Left ventricle myocardium inferior (tissue), 1 donor: ENCODE measurements around the gene CDH11. TPM values are rescaled to one million over a fixed set of nuclear protein-coding genes. Genes with fewer than 3 reads are reported as not detected.

Source experiments
- DNase-seq: peaks from one replicate; pipeline ENCODE4 v3.0.0-alpha.2; 2020
- H3K27ac ChIP-seq: fragments of 200-600 bp; replicated peaks from 2 replicates; pipeline ENCODE4 v1.8.0; 2021
- H3K27me3 ChIP-seq: fragments of 200-600 bp; 2 replicates; pipeline ENCODE4 v1.8.0; 2021; ENCODE audit warnings: low read depth
- H3K36me3 ChIP-seq: fragments of 200-600 bp; 2 replicates; pipeline ENCODE4 v1.8.0; 2021
- H3K4me1 ChIP-seq: fragments of 200-600 bp; 2 replicates; pipeline ENCODE4 v1.8.0; 2021
- H3K4me3 ChIP-seq: fragments of 200-600 bp; 2 replicates; pipeline ENCODE4 v1.8.0; 2021; ENCODE audit warnings: mild to moderate bottlenecking, moderate library complexity
- H3K9me3 ChIP-seq: fragments of 200-600 bp; replicated peaks from 2 replicates; pipeline ENCODE4 v1.8.0; 2021
- CTCF ChIP-seq: fragments of 200-600 bp; IDR thresholded peaks from 2 replicates; pipeline ENCODE4 v1.8.0; 2021; ENCODE audit warnings: antibody characterized with exemption, mild to moderate bottlenecking, borderline replicate concordance
- intact Hi-C: fragments of 100-400 bp; cut with micrococcal nuclease; formaldehyde crosslinking; loops from one replicate; pipeline ENCODE4 v1.11.0; 2022
- total RNA-seq: library from RNA; stranded (reverse); fragmentation: NEBNext Ultra II Directional; extraction: Animal tissue kit (Norgen Biotek cat#: 25700); gene quantifications from one replicate; pipeline ENCODE4 v1.2.1, GENCODE V29; 2021
- donor health status: DM: no; HTN: yes; CAD: no; lungs with severe emphysema.

The CDH11 gene
- total RNA-seq, 1 donor from 2014 or later: 20.9 TPM

- no peaks in the 10 kb centered on the region for H3K4me1 ChIP-seq
- H3K27me3 ChIP-seq: no peaks in the 10 kb centered on the region
- DNase-seq: no peak
- H3K36me3 ChIP-seq: no peaks in the 10 kb centered on the region
- TF ChIP-seq CTCF: no peak
- intact Hi-C loops: no loop called here
- H3K9me3 ChIP-seq: no peaks in the 10 kb centered on the region
- no peak overlapping the region for H3K4me3 ChIP-seq
- no peak overlapping the region for H3K27ac ChIP-seq
These were observed 157.7 kb downstream of the CDH11 start for GRCh38 chr16:64964126-64964540.

GRCh38 chr16:64962786-64963185 is 159.1 kb downstream of the CDH11 start:
- H3K9me3 ChIP-seq: no peaks in the 10 kb centered on the region
- no peak for TF ChIP-seq CTCF
- no peaks in the 10 kb centered on the region for H3K27me3 ChIP-seq
- no peak overlapping the region for H3K27ac ChIP-seq
- H3K4me1 ChIP-seq: no peaks in the 10 kb centered on the region
- H3K4me3 ChIP-seq: no peak overlapping the region
- no peaks in the 10 kb centered on the region for H3K36me3 ChIP-seq
- no peak for DNase-seq
- intact Hi-C loops: no loop called here

GRCh38 chr16:64957246-64957645 is 164.6 kb downstream of the CDH11 start:
- DNase-seq: no peak
- Histone ChIP-seq H3K9me3 (no peaks in the 10 kb centered on the region), H3K27ac (no peak overlapping the region), H3K4me3 (no peak overlapping the region), H3K4me1 (no peaks in the 10 kb centered on the region), H3K27me3 (no peaks in the 10 kb centered on the region), H3K36me3 (no peaks in the 10 kb centered on the region)
- intact Hi-C loops: no loop called here
- no peak for TF ChIP-seq CTCF

- H3K27me3 ChIP-seq: no peaks in the 10 kb centered on the region
- intact Hi-C loops: no loop called here
- no peaks in the 10 kb centered on the region for H3K4me1 ChIP-seq
- peak overlapping the region; percentile 14 for H3K27ac ChIP-seq
- TF ChIP-seq CTCF: no peak
- H3K4me3 ChIP-seq: no peak overlapping the region
- peaks cover 8% of the 10 kb centered on the region for H3K36me3 ChIP-seq
- no peaks in the 10 kb centered on the region for H3K9me3 ChIP-seq
- no peak for DNase-seq
These were observed 169.7 kb downstream of the CDH11 start for GRCh38 chr16:64952177-64952576.

GRCh38 chr16:64951193-64951592 is 170.7 kb downstream of the CDH11 start:
- no peak overlapping the region for H3K4me3 ChIP-seq
- H3K4me1 ChIP-seq: no peaks in the 10 kb centered on the region
- H3K27ac ChIP-seq: no peak overlapping the region
- H3K27me3 ChIP-seq: no peaks in the 10 kb centered on the region
- H3K36me3 ChIP-seq: peaks cover 8% of the 10 kb centered on the region
- no peaks in the 10 kb centered on the region for H3K9me3 ChIP-seq
- no peak for DNase-seq
- TF ChIP-seq CTCF: no peak
- intact Hi-C loops: no loop called here

GRCh38 chr16:64950731-64951130 is 171.1 kb downstream of the CDH11 start:
- Histone ChIP-seq H3K27me3 (no peaks in the 10 kb centered on the region), H3K27ac (no peak overlapping the region), H3K4me3 (no peak overlapping the region), H3K4me1 (no peaks in the 10 kb centered on the region), H3K36me3 (peaks cover 8% of the 10 kb centered on the region), H3K9me3 (no peaks in the 10 kb centered on the region)
- TF ChIP-seq CTCF: no peak
- DNase-seq: no peak
- intact Hi-C loops: no loop called here
